GM21786 (cell line): Measurements from ENCODE around the gene MSL1.

Source experiments
- ATAC-seq: cut with Tn5 transposase; IDR thresholded peaks from one replicate; pipeline ENCODE4 v1.9.1; 2021; ENCODE audit not compliant: unreplicated experiment

The MSL1 gene, protein sequence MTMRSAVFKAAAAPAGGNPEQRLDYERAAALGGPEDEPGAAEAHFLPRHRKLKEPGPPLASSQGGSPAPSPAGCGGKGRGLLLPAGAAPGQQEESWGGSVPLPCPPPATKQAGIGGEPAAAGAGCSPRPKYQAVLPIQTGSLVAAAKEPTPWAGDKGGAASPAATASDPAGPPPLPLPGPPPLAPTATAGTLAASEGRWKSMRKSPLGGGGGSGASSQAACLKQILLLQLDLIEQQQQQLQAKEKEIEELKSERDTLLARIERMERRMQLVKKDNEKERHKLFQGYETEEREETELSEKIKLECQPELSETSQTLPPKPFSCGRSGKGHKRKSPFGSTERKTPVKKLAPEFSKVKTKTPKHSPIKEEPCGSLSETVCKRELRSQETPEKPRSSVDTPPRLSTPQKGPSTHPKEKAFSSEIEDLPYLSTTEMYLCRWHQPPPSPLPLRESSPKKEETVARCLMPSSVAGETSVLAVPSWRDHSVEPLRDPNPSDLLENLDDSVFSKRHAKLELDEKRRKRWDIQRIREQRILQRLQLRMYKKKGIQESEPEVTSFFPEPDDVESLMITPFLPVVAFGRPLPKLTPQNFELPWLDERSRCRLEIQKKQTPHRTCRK

DNA sequence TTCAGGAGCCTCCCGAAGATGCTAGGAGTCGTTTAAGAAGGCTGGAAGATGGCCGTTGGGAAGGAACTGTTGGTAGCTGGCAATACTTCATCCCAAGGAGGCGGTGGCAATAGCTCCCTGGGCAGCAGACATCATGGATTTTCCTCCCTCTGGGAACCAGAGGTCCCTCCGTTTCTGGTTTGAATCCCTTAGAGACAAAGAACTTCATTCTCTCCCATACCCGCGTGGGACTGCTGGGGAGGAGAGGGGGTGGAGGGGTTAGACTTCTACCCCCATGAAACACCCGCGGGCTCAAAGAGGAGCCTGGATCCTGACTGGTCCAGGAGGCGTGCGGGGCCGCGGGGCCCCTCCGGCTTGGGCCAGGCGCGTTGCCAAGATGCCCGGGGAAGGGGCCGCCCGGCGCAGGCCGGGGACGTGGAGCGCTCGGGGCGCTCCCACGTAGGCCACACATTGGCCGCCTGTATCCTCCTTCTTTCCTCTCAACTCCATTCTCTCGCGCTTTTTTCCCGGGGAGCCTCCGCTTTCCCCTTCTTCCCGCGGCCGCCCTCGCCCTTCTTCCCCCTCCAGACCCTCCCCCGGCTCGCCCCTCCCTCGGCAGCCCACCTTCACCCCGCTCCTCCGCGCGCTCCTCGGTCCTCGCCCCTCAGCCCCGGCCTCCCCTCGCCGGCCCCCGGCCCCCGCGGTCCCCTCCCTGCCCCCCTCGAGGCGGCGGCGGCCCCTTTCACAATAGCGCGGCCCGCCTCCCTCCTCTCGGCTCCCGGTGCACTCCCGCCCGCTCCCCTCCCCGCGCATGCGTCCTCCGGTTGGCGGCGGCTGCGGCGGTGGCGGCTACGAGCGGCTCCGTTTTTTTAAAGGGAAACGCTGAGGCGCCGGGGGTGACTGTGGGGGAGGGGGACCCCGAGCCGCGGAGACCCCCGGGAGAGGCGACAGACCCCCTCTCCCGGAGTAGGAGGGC is at the start of gene MSL1:
MSL1 (plus strand) TSS at position 791 of the 955 bp plus-strand sequence. CDS start 642 bp downstream, outside the sequence.
- peak; percentile 47 for ATAC-seq

DNA sequence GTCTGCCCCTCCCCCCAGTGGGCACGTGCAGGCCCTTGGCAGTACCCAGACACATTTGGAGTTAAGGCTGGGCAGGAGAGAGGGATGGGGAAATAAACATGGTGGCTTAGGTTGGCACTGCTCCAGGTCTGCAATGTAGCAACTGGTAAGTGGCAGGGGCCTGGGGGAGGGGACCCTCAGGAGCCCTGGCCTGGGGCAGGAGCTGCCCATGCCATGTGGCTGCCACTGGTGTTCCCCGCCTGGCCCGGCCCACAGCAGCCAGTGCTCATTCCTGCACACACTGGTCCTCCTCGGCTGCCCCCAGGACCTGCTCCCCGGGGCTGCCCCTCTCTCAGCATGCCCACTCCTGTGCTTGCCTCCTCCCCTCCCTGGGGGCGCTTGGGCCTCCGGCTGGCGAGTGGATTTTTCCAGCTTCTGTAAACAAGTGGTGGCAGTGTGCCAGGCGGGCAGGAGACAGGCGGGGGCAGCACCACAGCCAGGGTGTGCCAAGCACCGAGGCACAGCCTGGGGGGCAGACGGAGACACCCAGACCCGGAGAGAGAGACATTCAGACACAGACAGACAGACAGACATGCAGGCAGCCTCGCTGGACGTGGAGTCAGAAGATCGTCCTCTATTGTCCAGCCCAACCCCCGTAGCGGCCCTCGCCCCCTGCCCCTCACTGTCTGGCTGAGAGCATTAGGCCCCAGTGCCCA is 49.6 kb upstream of the MSL1 start:
- no peak for ATAC-seq

DNA sequence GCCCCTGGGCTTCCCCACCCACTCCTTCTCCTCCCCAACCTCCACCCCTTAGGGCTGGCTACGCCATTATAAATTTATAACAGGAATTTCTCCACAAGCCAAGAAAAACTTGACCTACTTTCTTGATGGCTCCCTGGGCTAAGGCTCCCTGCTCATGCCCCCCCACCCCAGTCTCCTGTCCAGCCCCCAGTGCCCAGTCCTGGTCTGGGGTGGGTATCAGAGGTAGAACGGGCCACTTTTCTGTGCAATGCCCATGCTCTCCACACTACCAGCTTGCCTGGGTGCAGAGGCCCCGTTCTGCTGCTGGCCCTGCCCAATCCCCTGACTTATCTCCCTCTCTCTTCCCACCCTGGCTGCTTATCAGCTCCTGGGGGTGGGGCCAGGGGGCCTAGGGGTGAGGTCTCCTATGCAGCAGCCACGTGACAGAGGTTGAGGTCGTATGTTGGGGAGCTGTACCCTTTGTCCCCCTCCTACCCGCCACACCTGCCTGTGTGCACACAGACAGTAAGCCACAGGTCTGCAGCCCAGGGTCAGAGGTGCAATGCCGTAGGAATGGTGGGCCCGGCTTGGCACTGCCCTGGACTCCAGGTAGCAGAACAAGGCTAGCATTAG is 48.9 kb upstream of the MSL1 start:
- no peak for ATAC-seq

DNA sequence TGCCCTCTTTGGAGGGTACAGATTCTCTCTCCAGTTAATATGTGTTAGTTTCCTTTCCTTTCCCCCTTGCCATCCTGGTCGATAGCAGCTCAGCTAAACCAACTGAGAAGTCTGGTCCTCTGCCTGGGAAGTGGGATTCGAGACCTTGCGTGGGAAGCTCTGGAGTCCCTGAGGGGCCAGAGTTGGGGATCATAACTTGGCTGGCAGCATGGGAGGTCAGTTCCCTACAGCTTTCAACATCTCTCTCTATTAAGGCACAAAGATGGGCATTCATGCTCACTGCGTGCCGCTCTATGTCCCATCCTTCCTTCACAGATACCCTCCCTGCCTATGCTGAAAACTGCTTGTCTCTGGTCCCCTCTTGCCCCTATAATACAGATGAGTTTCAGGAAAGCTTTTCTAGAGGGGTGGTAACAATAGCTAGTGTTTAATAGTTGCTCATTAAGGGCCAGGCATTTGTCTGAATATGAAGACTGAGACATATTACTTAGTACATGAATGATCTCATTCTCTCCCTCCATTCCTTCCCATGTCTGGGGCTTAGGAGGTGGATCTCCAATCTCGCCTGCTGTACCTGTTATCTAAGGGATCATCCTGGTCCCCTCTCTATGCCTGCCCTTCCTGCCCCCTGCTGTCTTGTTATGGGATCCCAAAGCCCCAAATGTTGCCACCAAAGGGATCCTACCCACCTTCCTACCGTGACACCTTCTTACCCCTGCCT is 48.2 kb upstream of the MSL1 start:
- ATAC-seq, result no peak

DNA sequence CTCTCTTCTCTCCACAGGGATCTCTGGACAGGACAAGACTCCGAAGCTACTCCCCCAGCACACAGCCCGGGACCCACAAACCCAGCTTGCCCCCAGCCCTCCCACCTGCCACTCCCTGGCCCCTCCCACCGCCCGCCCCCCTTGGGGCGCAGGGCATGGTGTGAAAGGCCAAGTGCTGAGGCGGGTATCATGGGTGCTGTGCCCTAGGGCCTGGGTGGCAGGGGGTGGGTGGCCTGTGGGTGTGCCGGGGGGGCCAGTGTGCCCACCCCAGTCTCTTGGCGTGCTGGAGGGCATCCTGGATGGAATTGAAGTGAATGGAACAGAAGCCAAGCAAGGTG is 47.6 kb upstream of the MSL1 start:
- no peak for ATAC-seq

DNA sequence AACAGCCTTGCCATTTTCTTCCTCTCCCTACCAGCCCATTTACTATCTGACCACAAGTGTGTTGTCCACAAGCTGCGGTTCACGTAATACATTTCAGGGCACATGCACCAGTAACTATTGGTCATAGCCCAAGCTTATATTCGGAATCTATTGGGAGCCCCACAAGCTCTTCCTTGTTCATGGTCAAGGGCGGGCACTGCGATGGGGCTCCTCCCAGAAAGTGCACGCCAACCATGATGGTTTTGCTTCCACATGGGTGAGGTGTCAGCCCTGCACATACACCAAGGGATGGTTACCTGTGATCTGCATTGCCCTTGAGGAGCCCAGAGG is 46.9 kb upstream of the MSL1 start:
- no peak for ATAC-seq

DNA sequence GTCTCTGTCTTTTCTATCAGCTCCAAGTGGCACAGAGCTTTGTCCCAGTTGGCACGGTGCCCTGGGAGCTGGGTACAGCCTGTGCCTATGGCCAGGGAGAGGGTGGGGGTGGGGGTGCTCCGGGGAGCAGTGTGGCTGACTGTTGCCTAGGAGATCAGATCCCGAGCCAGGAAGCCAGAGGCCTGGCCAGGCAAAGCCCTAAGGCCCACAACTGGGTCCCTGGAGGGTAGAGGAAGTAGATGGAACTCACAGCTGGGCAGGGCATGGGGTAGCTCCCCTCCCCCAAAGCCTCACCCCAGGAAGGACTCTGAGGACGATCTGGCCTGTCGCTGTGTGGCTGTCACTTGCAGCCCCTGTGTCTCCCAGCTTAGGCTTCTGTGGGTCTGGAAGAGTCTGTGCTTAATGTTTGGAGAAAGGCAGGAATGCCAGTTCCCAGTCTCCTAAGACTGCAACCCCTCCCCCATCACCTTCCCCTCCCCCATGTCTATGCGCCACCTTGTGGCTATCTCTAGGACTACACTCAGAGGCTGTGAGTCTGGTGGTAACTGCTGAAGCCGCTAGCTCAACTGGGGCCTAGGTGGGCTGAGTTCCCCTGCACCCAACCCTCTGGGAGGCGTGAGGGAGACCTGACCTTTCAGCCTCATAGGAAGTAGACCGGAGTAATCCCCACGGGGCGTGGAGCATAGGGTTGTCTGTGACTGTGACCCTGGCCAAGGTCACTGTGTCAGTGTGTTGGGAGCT is 46.4 kb upstream of the MSL1 start:
- no peak for ATAC-seq

DNA sequence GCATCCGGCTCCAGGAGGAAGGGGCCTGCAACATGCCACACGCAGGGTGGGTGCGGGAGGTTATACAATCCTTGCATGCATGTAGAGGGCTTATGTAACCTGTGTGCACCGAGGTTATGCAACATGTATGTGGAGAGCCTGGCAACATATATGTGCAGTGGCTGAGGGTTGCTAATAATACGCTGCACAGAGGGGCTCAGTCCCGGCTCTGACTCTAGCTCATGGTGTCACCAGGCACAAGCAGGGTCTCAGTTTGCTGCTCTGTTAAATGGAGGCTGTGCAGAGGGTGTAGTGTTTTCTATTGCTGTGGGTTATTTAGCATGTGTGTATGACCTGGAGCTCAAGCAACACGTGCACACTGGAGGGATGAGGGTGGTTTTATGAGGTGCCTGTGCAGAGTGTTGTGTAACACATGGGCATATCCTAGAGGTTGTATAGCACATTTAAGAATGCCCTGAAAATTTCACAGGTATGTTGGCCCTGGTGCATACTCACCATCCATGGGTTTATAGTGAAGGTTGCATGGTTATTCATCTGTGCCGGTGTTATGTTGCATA is 45.8 kb upstream of the MSL1 start:
- ATAC-seq, result no peak

DNA sequence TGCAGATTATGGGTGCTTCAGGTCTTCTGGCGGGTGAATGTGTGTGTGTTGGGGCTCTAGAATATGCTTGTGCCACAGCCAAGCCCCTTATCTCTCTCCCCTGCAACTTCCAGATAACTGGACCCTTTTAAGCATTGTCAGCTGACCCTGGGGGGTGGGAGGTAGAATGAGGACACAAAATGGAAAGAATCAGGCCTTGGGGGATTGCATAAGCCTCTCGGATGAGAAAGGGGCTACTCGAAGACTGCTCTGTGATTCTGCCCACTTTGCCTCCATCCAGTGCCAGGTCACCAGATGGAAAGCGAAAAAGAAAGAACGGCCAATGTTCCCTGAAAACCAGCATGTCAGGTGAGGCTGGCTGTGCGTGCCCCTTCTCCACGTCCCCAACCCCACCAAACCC is 45.2 kb upstream of the MSL1 start:
- no peak for ATAC-seq

DNA sequence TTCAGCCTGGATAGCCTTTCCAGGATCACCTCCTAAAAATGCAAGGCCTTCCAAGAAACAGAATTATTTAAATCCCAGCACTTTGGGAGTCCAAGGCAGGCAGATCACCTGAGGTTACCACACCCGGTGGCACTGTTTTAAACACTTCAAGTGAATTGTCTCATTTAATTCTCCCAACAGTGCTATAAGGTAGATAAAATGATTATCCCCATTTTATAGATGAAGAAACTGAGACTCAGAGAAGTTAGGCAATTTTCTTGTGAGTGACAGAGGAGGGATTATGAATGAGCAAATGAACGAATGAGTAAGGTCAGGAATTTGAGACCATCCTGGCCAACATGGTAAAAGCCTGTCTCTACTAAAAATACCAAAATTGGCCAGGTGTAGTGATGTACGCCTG is 42.2 kb upstream of the MSL1 start:
- ATAC-seq, result no peak

DNA sequence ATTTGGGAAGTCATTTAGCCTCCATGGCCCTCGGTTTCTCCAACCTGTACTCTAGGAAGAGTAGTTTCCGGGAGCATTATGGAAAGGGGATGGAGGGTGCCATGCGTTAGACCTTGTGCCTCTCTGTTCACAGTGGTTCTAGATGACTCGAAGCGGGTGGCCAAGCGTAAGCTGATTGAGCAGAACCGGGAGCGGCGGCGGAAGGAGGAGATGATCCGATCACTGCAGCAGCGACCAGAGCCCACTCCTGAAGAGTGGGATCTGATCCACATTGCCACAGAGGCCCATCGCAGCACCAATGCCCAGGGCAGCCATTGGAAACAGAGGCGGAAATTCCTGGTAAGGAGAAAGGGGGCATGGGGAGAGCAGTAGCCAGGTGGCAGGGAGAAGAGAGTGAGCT is 37.3 kb upstream of the MSL1 start:
- no peak for ATAC-seq

DNA sequence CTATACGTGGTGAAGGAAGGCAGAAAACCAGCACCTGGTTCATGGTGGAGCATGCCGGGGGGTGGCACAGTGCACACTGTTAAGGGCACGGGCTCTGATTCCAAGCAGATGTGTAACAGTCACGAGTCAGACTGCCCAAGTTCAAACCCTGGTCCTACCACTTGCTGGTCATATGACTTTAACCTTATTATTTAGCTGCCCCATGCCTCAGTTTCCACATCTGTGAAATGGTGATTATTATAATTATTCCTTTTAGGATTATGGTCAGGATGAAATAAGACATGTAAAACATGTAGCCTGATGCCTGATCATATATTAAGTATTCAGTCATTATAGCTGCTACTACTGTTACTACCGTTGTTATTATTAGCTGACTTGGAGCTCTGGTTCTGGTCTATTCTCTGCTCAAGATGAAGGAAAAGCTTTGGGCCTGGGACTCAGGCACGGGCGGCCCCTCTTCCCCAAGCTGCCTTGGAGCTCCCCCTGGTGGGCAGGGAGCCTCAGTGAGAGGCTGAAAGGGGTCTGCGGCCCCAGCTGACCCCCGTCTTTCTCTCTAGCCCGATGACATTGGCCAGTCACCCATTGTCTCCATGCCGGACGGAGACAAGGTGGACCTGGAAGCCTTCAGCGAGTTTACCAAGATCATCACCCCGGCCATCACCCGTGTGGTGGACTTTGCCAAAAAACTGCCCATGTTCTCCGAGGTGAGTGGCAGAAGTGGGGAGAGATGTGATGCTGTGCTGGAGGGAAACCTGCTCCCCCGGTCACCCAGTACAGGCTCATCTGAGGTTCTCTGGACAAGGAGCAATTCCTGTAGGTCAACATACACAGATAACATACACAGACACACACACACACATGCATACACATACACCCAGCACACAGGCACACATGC is 35.4 kb upstream of the MSL1 start:
- ATAC-seq, result no peak

DNA sequence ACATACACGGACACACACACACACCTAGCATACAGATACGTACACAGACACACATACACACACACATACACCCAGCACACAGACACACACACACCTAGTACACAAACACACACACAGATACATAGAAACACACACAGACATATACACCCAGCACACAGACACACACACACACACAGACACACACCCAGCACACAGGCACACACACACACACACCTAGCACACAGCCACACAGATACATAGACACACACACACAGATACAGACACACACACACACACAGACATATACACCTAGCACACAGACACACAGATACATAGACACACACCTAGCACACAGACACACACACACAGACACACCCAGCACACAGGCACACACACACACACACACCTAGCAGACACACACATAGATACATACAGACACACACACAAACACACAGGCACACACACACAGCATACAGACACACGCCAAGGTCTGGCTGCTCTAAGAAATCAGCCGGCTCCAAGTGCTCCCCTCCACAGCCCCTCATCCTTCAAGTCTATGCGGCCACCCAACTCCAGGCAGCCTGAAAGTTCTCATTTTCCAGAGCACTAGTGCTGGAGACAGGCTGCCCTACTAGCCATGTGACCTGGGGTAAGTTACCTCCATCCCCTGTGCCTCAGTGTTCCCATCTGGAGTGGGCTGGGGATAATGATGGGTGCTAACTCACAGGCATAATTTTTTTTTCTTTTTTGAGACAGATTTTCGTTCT is 34.5 kb upstream of the MSL1 start:
- ATAC-seq, result no peak

DNA sequence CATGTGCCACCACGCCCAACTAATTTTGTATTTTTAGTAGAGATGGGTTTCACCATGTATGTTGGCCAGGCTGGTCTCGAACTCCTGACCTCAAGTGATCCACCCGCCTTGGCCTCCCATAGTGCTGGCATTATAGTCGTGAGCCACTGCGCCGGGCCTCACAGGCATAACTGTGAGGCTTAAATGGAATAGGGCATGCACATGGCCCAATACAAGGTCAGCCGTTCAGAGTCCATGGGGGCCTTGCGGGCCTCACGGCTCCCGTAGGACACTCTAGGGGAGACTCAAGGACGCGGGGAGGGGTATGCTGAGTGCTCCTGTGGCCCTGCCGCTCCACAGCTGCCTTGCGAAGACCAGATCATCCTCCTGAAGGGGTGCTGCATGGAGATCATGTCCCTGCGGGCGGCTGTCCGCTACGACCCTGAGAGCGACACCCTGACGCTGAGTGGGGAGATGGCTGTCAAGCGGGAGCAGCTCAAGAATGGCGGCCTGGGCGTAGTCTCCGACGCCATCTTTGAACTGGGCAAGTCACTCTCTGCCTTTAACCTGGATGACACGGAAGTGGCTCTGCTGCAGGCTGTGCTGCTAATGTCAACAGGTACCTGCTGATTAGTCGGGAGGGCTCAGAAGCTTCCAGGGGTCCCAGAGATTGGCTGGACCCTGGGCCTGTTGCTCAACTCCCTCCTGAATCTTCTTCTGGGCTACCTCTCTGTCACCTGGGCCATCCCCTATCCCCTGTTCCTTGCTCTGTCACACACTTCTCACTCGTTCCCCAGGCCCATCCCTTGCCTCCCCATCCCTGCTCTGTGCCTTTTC is 33.7 kb upstream of the MSL1 start:
- ATAC-seq, result no peak

DNA sequence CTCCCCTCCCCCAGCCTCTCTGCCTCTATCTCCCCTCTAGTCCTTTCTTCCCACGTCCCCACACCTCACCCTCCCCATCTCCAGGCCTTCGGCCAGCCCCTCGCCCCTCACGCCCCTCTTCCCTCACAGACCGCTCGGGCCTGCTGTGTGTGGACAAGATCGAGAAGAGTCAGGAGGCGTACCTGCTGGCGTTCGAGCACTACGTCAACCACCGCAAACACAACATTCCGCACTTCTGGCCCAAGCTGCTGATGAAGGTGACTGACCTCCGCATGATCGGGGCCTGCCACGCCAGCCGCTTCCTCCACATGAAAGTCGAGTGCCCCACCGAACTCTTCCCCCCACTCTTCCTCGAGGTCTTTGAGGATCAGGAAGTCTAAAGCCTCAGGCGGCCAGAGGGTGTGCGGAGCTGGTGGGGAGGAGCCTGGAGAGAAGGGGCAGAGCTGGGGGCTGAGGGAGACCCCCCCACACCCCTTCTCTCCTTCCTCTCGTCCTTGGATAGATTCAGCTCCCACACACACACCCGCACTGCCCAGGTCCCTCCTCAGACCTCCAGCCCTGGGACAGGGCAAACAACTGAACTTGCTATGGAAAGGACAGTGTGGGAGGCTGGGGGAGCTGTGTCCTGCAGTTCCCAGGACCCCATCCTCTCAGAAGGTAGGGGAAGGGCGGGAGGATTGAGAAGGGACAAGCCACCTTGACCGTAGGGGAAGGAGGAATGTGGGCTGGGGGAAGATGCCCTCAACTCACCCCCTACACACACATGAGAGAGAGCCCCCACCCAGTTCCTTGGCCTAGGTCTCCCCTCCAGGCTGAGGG is 32.5 kb upstream of the MSL1 start:
- ATAC-seq, result no peak
